ENCODE measurements around the gene ROR1. TPM values are rescaled to one million over a fixed set of nuclear protein-coding genes. Genes with fewer than 3 reads are reported as not detected.

ROR1 gene
- total RNA-seq, 4 donors from 2014 or later = 0.73 to 2.6 (median 1.4) TPM

DNA sequence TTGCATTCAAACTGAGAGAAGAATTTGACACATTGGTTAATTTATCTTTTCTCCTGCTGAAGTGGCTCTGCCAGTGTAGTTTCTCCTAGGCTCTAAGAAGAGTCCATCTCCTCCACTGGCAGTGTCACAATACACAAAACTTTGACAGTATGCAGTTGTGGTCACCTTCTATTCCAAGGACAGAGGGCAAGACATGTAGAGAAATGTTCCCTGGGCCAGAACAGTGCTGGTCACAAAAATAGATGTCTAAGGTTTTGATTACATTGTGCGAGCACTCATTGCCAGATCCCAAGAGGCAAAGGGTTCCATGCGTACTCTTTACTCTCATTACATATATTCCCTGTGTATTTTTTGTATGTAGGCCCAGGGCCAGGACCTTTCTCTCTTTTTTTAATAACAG lies 281.5 kb downstream of the ROR1 start:
- no peak overlapping the region for H3K4me3 ChIP-seq (replicated peaks in 1 of 3)
- intact Hi-C loops (cut with DNase I) = no loop called here
- WGBS, 2 donors = 93 to 98% methylated on average over 2 of the region's 2 CpGs
- no peak for DNase-seq
- no peaks in the 10 kb centered on the region for H3K27me3 ChIP-seq
- TF ChIP-seq, protein P1, sequence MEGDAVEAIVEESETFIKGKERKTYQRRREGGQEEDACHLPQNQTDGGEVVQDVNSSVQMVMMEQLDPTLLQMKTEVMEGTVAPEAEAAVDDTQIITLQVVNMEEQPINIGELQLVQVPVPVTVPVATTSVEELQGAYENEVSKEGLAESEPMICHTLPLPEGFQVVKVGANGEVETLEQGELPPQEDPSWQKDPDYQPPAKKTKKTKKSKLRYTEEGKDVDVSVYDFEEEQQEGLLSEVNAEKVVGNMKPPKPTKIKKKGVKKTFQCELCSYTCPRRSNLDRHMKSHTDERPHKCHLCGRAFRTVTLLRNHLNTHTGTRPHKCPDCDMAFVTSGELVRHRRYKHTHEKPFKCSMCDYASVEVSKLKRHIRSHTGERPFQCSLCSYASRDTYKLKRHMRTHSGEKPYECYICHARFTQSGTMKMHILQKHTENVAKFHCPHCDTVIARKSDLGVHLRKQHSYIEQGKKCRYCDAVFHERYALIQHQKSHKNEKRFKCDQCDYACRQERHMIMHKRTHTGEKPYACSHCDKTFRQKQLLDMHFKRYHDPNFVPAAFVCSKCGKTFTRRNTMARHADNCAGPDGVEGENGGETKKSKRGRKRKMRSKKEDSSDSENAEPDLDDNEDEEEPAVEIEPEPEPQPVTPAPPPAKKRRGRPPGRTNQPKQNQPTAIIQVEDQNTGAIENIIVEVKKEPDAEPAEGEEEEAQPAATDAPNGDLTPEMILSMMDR (IDR thresholded peaks at IDR 0.05) = no peak
- TF ChIP-seq POLR2A (IDR thresholded peaks at IDR 0.05) = no peak
- H3K4me1 ChIP-seq = no peaks in the 10 kb centered on the region
- H3K27ac ChIP-seq = no peak overlapping the region
- H3K9me3 ChIP-seq = no peaks in the 10 kb centered on the region
- H3K36me3 ChIP-seq = no peaks in the 10 kb centered on the region

DNA sequence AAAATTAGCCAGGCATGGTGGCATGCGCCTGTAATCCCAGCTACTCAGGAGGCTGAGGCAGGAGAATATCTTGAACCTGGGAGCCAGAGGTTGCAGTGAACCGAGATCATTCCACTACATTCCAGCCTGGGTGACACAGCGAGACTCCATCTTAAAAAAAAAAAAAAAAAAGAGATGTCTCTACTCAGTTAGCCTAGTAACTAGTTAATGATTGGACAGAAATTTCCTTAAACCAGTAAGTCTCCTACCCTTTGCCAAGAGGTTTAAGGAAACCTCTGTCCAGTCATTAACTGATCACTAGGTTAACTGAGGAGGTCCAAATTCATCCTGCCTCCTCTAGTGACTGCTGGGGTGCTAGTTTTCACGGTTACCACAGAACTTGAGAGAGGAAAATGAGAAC lies 285.7 kb downstream of the ROR1 start:
- intact Hi-C loops (cut with DNase I) = no loop called here
- Histone ChIP-seq H3K36me3 (no peaks in the 10 kb centered on the region), H3K9me3 (no peaks in the 10 kb centered on the region), H3K4me1 (no peaks in the 10 kb centered on the region), H3K27ac (no peak overlapping the region), H3K27me3 (no peaks in the 10 kb centered on the region), H3K4me3 (replicated peaks in 1 of 3) (no peak overlapping the region)
- 93 to 97% methylated on average over 4 of the region's 4 CpGs for WGBS, 2 donors
- DNase-seq = no peak
- TF ChIP-seq, protein P1 (IDR thresholded peaks at IDR 0.05) = no peak
- no peak for TF ChIP-seq POLR2A (IDR thresholded peaks at IDR 0.05)

DNA sequence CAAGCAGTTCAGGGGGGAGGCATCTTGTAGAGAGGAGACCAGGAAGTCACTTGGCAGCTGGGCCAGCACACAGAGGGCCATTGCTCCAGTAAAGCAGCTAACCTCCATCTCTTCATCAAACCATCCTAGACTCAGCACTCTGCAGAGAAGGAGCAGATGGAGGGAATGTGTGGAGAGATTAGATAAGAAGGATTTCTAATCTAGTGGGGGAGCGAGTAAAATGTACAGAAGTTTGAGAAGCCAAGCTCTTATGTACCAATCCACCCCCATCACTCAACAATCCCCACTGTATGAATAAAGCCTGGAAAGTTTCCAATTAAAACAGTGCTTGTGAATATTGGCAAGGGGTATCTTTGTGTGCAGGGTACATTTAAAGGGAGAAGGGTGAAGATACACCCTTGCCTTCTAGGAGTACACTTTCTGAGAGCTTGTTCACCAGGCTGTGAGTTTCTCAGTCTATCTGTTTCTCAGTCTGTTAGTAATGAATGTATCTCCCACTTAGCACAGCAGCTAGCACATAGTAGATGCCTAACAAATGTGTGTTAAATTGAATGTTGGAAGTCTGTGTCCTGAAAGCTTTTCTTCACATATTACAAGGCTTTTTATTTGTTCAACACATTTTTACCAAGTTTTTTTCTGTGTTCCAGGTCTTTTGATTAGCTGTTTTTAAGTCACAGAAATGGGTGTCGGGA lies 286.9 kb downstream of the ROR1 start:
- H3K4me1 ChIP-seq = no peaks in the 10 kb centered on the region
- intact Hi-C loops (cut with DNase I) = no loop called here
- H3K27ac ChIP-seq = no peak overlapping the region
- no peaks in the 10 kb centered on the region for H3K36me3 ChIP-seq
- DNase-seq = no peak
- no peaks in the 10 kb centered on the region for H3K27me3 ChIP-seq
- H3K9me3 ChIP-seq = no peaks in the 10 kb centered on the region
- TF ChIP-seq, protein P1 (IDR thresholded peaks at IDR 0.05) = no peak
- TF ChIP-seq POLR2A (IDR thresholded peaks at IDR 0.05) = no peak
- H3K4me3 ChIP-seq (replicated peaks in 1 of 3) = no peak overlapping the region
- WGBS, 2 donors = 80 to 88% methylated on average over 2 of the region's 2 CpGs

DNA sequence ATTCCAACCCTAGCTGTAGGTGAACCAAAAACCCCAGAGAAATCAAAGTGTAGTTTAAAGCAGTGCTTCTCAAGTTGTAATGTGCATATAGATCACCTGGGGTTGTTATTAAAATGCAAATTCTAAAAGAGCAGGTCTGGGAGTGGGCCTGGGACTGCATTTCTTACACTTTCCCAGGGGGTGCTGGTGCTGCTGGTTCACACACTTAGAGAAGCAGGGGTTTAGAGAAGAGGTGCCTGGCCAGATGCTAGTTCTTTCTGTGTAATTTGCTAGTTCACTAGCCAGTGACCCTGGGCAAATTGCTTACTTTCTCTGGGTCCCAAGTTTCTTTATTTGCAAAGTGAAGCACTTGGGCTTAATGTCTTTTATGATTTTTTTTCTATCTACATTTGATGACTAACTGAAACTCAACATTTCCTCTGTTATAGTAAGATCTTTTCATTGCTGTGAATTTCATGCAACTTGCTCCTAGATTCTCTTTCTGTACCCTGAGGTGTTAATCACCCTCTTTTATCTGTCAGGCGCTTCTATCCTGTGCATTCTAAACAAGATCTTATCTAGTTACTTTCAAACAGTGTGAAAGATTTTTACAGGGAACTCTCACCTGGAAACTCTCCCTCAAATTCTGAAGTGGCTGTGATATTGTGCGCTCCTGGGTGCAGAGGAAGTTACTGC lies 287.8 kb downstream of the ROR1 start:
- Histone ChIP-seq H3K9me3 (no peaks in the 10 kb centered on the region), H3K27ac (no peak overlapping the region), H3K4me3 (replicated peaks in 1 of 3) (no peak overlapping the region), H3K27me3 (no peaks in the 10 kb centered on the region), H3K36me3 (no peaks in the 10 kb centered on the region), H3K4me1 (no peaks in the 10 kb centered on the region)
- intact Hi-C loops (cut with DNase I) = no loop called here
- TF ChIP-seq, protein P1 (IDR thresholded peaks at IDR 0.05) = no peak
- TF ChIP-seq POLR2A (IDR thresholded peaks at IDR 0.05) = no peak
- WGBS, 2 donors = 82 to 92% methylated on average over 2 of the region's 2 CpGs
- no peak for DNase-seq

DNA sequence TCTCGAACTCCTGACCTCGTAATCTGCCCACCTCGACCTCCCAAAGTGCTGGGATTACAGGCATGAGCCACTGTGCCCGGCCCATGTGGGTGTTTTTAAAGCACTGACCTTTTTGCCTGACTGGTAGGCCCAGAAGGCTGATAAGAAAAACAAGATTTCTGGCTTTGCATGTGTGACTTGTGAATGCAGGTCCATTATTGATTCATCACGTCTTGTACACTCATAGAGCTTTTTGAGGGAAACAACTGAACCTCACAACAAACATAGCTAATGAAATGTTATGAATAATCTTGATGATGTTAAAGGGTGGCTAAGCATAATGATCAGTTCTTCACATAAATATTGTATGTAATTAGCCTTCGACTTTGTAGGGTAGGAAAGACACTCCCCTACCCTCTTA lies 288.7 kb downstream of the ROR1 start:
- DNase-seq = no peak
- no peaks in the 10 kb centered on the region for H3K4me1 ChIP-seq
- H3K27ac ChIP-seq = no peak overlapping the region
- intact Hi-C loops (cut with DNase I) = no loop called here
- TF ChIP-seq POLR2A (IDR thresholded peaks at IDR 0.05) = no peak
- TF ChIP-seq, protein P1 (IDR thresholded peaks at IDR 0.05) = no peak
- no peaks in the 10 kb centered on the region for H3K36me3 ChIP-seq
- 89 to 90% methylated on average over 6 of the region's 6 CpGs for WGBS, 2 donors
- no peaks in the 10 kb centered on the region for H3K9me3 ChIP-seq
- H3K4me3 ChIP-seq (replicated peaks in 1 of 3) = no peak overlapping the region
- H3K27me3 ChIP-seq = no peaks in the 10 kb centered on the region

All from thyroid gland (tissue), 4 donors.